ENCODE data around the gene EIF5A.

DNA sequence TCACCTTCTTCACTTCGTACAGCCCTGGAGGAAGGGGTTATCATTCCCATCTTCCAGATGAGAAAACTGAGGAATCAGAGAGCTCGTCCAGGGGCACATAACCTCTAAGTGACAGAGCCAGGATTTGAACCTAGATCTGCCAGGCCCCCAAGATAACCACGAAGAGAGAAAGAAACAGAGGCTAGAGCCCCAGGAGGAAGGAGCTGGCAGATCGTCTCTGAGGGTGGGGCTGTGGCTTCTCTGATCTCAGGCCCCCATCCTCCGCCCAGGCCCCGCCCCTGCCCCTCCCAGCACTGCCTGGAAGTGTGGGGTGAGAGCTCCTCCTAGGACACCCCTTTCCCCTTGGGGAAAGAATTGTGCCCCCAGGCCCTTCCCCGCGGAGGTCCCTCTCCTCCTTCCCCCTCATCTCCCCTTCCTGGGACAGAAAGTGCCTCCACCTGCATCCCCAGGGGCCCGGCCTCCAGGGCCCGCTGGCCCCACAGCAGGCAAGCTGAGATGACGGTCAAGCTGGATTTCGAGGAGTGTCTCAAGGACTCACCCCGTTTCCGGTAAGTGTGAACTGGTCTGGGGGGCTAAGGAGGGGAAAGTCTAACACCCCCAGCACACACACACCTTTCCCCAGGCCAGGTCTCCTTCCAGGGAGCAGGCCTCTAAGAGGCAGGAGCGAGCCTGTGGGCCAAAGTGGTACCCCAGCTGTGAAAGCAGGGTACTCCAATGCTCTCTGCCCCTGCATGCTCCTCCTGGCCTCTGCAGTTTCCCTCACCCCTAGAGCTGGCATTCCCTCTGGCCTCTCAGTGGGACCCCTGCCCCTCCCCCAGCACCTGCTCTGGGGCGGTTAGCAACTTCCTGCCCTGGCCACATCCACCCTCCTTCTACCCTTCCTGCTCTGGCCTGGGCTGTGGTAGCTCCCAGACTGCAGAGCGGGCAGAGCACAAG is 29.1 kb downstream of the EIF5A start, which contains the start of gene ACAP1:
- TF ChIP-seq, protein P1, sequence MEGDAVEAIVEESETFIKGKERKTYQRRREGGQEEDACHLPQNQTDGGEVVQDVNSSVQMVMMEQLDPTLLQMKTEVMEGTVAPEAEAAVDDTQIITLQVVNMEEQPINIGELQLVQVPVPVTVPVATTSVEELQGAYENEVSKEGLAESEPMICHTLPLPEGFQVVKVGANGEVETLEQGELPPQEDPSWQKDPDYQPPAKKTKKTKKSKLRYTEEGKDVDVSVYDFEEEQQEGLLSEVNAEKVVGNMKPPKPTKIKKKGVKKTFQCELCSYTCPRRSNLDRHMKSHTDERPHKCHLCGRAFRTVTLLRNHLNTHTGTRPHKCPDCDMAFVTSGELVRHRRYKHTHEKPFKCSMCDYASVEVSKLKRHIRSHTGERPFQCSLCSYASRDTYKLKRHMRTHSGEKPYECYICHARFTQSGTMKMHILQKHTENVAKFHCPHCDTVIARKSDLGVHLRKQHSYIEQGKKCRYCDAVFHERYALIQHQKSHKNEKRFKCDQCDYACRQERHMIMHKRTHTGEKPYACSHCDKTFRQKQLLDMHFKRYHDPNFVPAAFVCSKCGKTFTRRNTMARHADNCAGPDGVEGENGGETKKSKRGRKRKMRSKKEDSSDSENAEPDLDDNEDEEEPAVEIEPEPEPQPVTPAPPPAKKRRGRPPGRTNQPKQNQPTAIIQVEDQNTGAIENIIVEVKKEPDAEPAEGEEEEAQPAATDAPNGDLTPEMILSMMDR (IDR thresholded peaks at IDR 0.05) = no peak
- TF ChIP-seq POLR2A (IDR thresholded peaks at IDR 0.05) = no peak
